Spleen (tissue), 11 donors: ENCODE measurements around the gene SSTR5. TPM values are rescaled to one million over a fixed set of nuclear protein-coding genes. Genes with fewer than 3 reads are reported as not detected.

Experiments
- DNase-seq: peaks from one replicate; pipeline ENCODE4 v3.0.0-alpha.2; 2020
- H3K27ac ChIP-seq, 8 donors: fragments of 200-600 bp; sonication (generic) in 7 of 8; 1 replicate in 4 of 8; 2 replicates in 4 of 8; pipeline versions ENCODE4 v1.5.0 to v1.8.0; 2016 to 2021; ENCODE audit warnings: inconsistent platforms in 4 of 8, mild to moderate bottlenecking in 4 of 8, moderate library complexity in 1 of 8
- H3K27me3 ChIP-seq, 7 donors: fragments of 200-600 bp; sonication (generic) in 6 of 7; replicated peaks in 1 of 7; 1 replicate in 4 of 7; 2 replicates in 3 of 7; pipeline versions ENCODE4 v1.5.0 to v1.8.0; 2016 to 2021; ENCODE audit warnings: inconsistent platforms in 3 of 7, mild to moderate bottlenecking in 1 of 7
- H3K36me3 ChIP-seq, 6 donors: fragments of 200-600 bp; sonication (generic) in 5 of 6; 1 replicate in 4 of 6; 2 replicates in 2 of 6; pipeline versions ENCODE4 v1.5.0 to v1.8.0; 2016 to 2021; ENCODE audit warnings: inconsistent platforms in 2 of 6
- H3K4me1 ChIP-seq, 6 donors: fragments of 200-600 bp; sonication (generic) in 5 of 6; 1 replicate in 3 of 6; 2 replicates in 3 of 6; pipeline versions ENCODE4 v1.5.0 to v1.8.0; 2016 to 2021; ENCODE audit warnings: inconsistent platforms in 3 of 6
- H3K4me3 ChIP-seq, 8 donors: fragments of 200-600 bp; sonication (generic) in 7 of 8; 1 replicate in 4 of 8; 2 replicates in 4 of 8; pipeline versions ENCODE4 v1.5.0 to v1.8.0; 2016 to 2021; ENCODE audit warnings: inconsistent platforms in 4 of 8, mild to moderate bottlenecking in 4 of 8, moderate library complexity in 2 of 8
- H3K9me3 ChIP-seq, 8 donors: fragments of 200-600 bp; sonication (generic) in 7 of 8; 1 replicate in 4 of 8; 2 replicates in 4 of 8; pipeline versions ENCODE4 v1.5.0 to v1.8.0; 2016 to 2021; ENCODE audit warnings: inconsistent platforms in 4 of 8
- POLR2A ChIP-seq, 3 donors: fragments of 450-650 bp; IDR thresholded peaks; one replicate each; pipeline ENCODE4 v1.5.1; 2017; ENCODE audit warnings: antibody characterized with exemption in 3 of 3, mild to moderate bottlenecking in 1 of 3
- POLR2AphosphoS5 ChIP-seq, 3 donors: sonication (generic); formaldehyde crosslinking; IDR thresholded peaks; one replicate each; pipeline ENCODE4 v1.5.1; 2017; ENCODE audit warnings: antibody characterized with exemption in 3 of 3
- WGBS, 5 donors: extraction: QIAGEN DNeasy Blood & Tissue Kit in 3 of 5; methylation state at CpG; one replicate each; pipeline versions ENCODE4 v1.1.5 to v1.1.7; 2013 to 2018; 5-methylcytosine and 5-hydroxymethylcytosine counted together
- intact Hi-C: fragments of 100-400 bp; cut with DNase I; formaldehyde crosslinking; loops from one replicate; pipeline ENCODE4 v1.15.0; 2023; ENCODE audit warnings: low total_unique reads
- polyA plus RNA-seq, 3 donors: library from polyadenylated mRNA; stranded (reverse); fragments of 200-250 nt; gene quantifications; one replicate each; pipeline ENCODE4 v1.2.1, GENCODE V29; 2013
- total RNA-seq, 7 donors: library from RNA; depleted of rRNA in 3 of 7; stranded (reverse); fragments of >200 nt in 3 of 7; fragmentation: NEBNext Ultra II Directional in 4 of 7; extraction: Animal tissue kit (Norgen Biotek cat#: 25700) in 4 of 7; gene quantifications; one replicate each; pipeline versions ENCODE4 v1.1.0 to v1.2.1, GENCODE V29; 2016 to 2021
- TF ChIP-seq, protein P1 (sequence below), 11 experiments: fragments of 200-600 bp in 7 of 11; fragments of 450-650 bp in 4 of 11; sonication (generic) in 4 of 11; IDR thresholded peaks in 8 of 11; conservative IDR thresholded peaks in 3 of 11; 1 replicate in 7 of 11; 2 replicates in 4 of 11; pipeline versions ENCODE4 v1.4.0 to v1.8.0; 2016 to 2021; ENCODE audit warnings: antibody characterized with exemption in 11 of 11, inconsistent platforms in 4 of 11, mild to moderate bottlenecking in 1 of 11
- donor health status: healthy with polysubstance abuse.
- donor health status: DM: no; HTN: no; CAD: no; lungs with moderate emphysema.
- donor health status: DM: no; HTN: no; CAD: no.
- donor health status: Bipolar disorder and iron deficiency.
- donor health status: healthy.
- donor health status: DM: no; HTN: no; CAD: no.
- donor health status: DM: yes; HTN: yes; CAD: no.

Gene SSTR5
- total and polyA plus RNA-seq, 10 donors: not detected

DNA sequence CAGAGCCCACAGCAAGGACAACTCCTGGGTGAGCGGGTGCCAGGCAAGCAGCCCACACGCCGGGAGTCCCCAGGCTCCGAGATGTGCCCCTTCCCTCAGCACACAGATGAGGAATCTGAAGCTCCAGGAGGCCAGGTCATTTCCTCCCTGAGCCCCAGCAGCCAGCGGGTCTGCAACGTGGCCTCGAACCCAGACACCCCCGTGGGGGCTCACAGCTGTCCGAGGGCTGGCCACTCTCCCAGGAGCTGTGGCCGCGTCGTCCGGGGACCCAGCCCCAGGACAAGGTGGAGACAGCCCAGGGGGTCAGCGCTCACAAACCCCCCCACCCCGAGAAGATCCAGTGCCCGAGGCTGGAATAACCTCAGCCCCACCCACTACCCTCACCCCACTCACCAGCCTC is 40.9 kb downstream of the SSTR5 start:
- Histone ChIP-seq H3K36me3 (no peaks in the 10 kb centered on the region), H3K27ac (no peak overlapping the region), H3K27me3 (peaks cover 0 to 96% (median 31%) of the 10 kb centered on the region in 7 donors), H3K4me3 (no peak overlapping the region), H3K9me3 (no peaks in the 10 kb centered on the region), H3K4me1 (no peaks in the 10 kb centered on the region)
- intact Hi-C loops: no loop called here
- DNase-seq: no peak
- TF ChIP-seq POLR2AphosphoS5 (IDR thresholded peaks at IDR 0.05): no peak
- TF ChIP-seq POLR2A (IDR thresholded peaks at IDR 0.05): no peak
- TF ChIP-seq, protein P1, sequence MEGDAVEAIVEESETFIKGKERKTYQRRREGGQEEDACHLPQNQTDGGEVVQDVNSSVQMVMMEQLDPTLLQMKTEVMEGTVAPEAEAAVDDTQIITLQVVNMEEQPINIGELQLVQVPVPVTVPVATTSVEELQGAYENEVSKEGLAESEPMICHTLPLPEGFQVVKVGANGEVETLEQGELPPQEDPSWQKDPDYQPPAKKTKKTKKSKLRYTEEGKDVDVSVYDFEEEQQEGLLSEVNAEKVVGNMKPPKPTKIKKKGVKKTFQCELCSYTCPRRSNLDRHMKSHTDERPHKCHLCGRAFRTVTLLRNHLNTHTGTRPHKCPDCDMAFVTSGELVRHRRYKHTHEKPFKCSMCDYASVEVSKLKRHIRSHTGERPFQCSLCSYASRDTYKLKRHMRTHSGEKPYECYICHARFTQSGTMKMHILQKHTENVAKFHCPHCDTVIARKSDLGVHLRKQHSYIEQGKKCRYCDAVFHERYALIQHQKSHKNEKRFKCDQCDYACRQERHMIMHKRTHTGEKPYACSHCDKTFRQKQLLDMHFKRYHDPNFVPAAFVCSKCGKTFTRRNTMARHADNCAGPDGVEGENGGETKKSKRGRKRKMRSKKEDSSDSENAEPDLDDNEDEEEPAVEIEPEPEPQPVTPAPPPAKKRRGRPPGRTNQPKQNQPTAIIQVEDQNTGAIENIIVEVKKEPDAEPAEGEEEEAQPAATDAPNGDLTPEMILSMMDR (IDR thresholded peaks at IDR 0.05 in 8 of 11, conservative IDR thresholded peaks at IDR 0.05 in 3 of 11): no peak
- WGBS, 5 donors: 50 to 71% (median 56%) methylated on average over 1 to 16 of the region's 16 CpGs

DNA sequence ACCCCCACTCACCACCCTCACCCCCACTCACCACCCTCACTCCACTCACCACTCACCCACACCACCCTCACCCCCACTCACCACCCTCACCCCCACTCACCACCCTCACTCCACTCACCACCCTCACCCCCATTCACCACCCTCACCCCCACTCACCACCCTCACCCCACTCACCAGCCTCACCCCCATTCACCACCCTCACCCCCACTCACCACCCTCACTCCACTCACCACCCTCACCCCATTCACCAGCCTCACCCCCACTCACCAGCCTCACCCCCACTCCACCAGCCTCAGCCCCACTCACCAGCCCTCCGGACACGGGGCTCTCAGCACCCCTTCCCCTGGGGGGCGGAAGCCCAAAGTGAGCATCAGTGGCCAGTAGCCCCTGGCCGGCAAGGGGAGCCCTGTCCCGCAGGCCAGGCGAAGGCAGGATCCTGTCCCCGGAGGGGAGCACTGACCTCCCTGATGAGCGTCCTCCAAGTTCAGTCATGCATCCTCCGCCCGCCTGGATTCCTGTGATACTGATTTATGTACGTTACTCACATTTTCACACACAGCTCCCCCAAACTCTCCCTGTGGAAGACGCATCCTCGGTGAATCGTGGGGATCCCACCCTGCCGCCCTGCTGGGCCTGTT is 41.5 kb downstream of the SSTR5 start:
- H3K27me3 ChIP-seq: peaks cover 0 to 96% (median 31%) of the 10 kb centered on the region in 7 donors
- WGBS, 5 donors: 78 to 86% (median 81%) methylated on average over 15 of the region's 15 CpGs
- no peak overlapping the region for H3K27ac ChIP-seq
- TF ChIP-seq POLR2AphosphoS5 (IDR thresholded peaks at IDR 0.05) (no peak), POLR2A (IDR thresholded peaks at IDR 0.05) (no peak)
- TF ChIP-seq, protein P1 (IDR thresholded peaks at IDR 0.05 in 8 of 11, conservative IDR thresholded peaks at IDR 0.05 in 3 of 11): no peak
- H3K36me3 ChIP-seq: no peaks in the 10 kb centered on the region
- intact Hi-C loops: no loop called here
- H3K4me3 ChIP-seq: no peak overlapping the region
- H3K4me1 ChIP-seq: no peaks in the 10 kb centered on the region
- H3K9me3 ChIP-seq: no peaks in the 10 kb centered on the region
- no peak for DNase-seq

GRCh38 chr16:1116693-1117077 is 44.1 kb downstream of the SSTR5 start:
- no peak for DNase-seq
- WGBS, 5 donors: 59 to 74% (median 67%) methylated on average over 10 to 16 of the region's 16 CpGs
- no peak for TF ChIP-seq POLR2AphosphoS5 (IDR thresholded peaks at IDR 0.05)
- TF ChIP-seq, protein P1 (IDR thresholded peaks at IDR 0.05 in 8 of 11, conservative IDR thresholded peaks at IDR 0.05 in 3 of 11): no peak
- H3K27me3 ChIP-seq: peaks cover 0 to 97% (median 31%) of the 10 kb centered on the region in 7 donors
- H3K9me3 ChIP-seq: no peaks in the 10 kb centered on the region
- H3K27ac ChIP-seq: no peak overlapping the region
- H3K4me1 ChIP-seq: peaks cover 0 to 11% (median 0%) of the 10 kb centered on the region in 6 donors
- H3K4me3 ChIP-seq: no peak overlapping the region
- H3K36me3 ChIP-seq: no peaks in the 10 kb centered on the region
- intact Hi-C loops: no loop called here

DNA sequence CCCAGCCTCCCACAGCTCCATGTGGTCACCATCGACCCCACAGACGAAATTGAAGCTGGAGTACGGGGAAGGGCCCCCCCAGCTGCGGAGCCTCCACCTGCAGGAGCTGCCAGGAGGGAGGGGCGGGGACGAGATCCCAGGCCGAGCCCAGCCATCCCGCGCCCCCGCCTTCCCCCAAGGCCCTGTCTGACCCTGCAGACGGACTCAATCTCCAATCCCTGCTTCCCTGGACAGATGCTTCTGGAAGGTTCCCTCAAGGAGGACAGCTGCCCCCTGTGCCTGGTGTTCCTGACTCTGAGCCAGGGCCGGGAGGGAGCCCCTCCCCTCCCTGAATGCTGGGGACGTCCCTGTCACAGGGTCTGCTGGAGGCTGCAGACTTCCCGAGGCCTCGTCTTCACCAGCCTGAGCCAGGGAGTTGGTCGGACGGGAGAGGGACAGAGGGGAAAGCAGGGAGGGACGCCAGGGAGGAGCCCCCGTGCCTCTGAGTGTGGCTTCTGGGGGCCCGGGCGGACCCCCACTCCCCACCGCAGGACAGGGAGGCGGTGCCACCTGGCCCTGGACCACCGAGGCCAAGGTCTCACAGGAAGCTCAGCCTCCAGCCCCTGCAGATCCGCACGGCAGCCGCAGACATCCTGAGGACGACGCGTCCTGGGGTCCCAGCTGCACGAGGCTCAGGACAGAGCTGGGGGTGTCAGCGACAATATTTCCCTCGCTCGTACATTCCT is 44.8 kb downstream of the SSTR5 start:
- 44 to 61% (median 54%) methylated on average over 17 to 34 of the region's 34 CpGs for WGBS, 5 donors
- Histone ChIP-seq H3K27ac (no peak overlapping the region), H3K27me3 (peaks cover 0 to 92% (median 31%) of the 10 kb centered on the region in 7 donors), H3K36me3 (no peaks in the 10 kb centered on the region), H3K4me1 (peaks cover 0 to 11% (median 0%) of the 10 kb centered on the region in 6 donors), H3K9me3 (no peaks in the 10 kb centered on the region), H3K4me3 (no peak overlapping the region)
- no peak for DNase-seq
- TF ChIP-seq POLR2AphosphoS5 (IDR thresholded peaks at IDR 0.05): no peak
- TF ChIP-seq POLR2A (IDR thresholded peaks at IDR 0.05): no peak
- TF ChIP-seq, protein P1 (IDR thresholded peaks at IDR 0.05 in 8 of 11, conservative IDR thresholded peaks at IDR 0.05 in 3 of 11): no peak
- intact Hi-C loops: no loop called here
